Measurements from ENCODE around the gene TTBK1. TPM values are rescaled to one million over a fixed set of nuclear protein-coding genes. Genes with fewer than 3 reads are reported as not detected.

Gene TTBK1
- total RNA-seq, 1 donor from 2014 or later, result under 0.01 TPM

- no peak for TF ChIP-seq CTCF (conservative IDR thresholded peaks at IDR 0.05; ENCODE audit: low read depth, low read length)
- DNase-seq (ENCODE audit: low read depth), result no peak
- no peak overlapping the region for H3K4me3 ChIP-seq (ENCODE audit: low read depth, low read length)
Measured at GRCh38 chr6:43241446-43241845, 1.8 kb upstream of the TTBK1 start.

GRCh38 chr6:43243664-43244321 is 512 bp downstream of the TTBK1 start:
- DNase-seq (ENCODE audit: low read depth), result no peak
- no peak overlapping the region for H3K4me3 ChIP-seq (ENCODE audit: low read depth, low read length)
- TF ChIP-seq CTCF (conservative IDR thresholded peaks at IDR 0.05; ENCODE audit: low read depth, low read length), result no peak

- H3K4me3 ChIP-seq (ENCODE audit: low read depth, low read length), result peak overlapping the region; percentile 70
- TF ChIP-seq CTCF (conservative IDR thresholded peaks at IDR 0.05; ENCODE audit: low read depth, low read length), result no peak
- peak; percentile 56 for DNase-seq (ENCODE audit: low read depth)
Measured at GRCh38 chr6:43246301-43247113, 3.2 kb downstream of the TTBK1 start.

- DNase-seq (ENCODE audit: low read depth), result no peak
- TF ChIP-seq CTCF (conservative IDR thresholded peaks at IDR 0.05; ENCODE audit: low read depth, low read length), result no peak
- H3K4me3 ChIP-seq (ENCODE audit: low read depth, low read length), result peak overlapping the region; percentile 70
Measured at GRCh38 chr6:43247114-43247999, 4.1 kb downstream of the TTBK1 start.

GRCh38 chr6:43248101-43248500 is 4.8 kb downstream of the TTBK1 start:
- no peak for TF ChIP-seq CTCF (conservative IDR thresholded peaks at IDR 0.05; ENCODE audit: low read depth, low read length)
- peak overlapping the region; percentile 70 for H3K4me3 ChIP-seq (ENCODE audit: low read depth, low read length)
- no peak for DNase-seq (ENCODE audit: low read depth)

- no peak for TF ChIP-seq CTCF (conservative IDR thresholded peaks at IDR 0.05; ENCODE audit: low read depth, low read length)
- H3K4me3 ChIP-seq (ENCODE audit: low read depth, low read length), result no peak overlapping the region
- no peak for DNase-seq (ENCODE audit: low read depth)
Measured at GRCh38 chr6:43248791-43249190, 5.5 kb downstream of the TTBK1 start.

Data from epithelial cell of proximal tubule (primary cell).